ENCODE measurements around the gene NFKBIZ. TPM values are rescaled to one million over a fixed set of nuclear protein-coding genes. Genes with fewer than 3 reads are reported as not detected.

The NFKBIZ gene
- total RNA-seq, 1 donor from 2014 or later: 14.7 TPM

DNA sequence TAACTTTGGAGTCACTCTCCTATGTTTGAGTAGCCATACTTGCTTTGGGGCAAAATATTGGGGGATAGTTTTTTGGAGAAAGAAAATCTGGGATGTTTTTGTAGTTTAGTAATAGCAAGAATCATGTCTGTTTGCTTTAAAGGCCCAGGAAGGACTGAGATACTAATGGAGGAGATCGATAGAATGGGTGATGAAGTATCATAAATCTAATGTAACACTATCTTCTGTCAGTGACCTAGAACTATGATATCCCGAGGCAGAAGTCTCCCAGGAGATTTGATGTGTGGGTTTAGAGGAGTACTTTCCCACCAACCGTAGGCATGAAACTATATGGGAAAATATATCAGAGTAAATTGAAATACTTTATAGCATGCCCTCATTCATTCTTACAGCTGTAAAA is 21.0 kb upstream of the NFKBIZ start:
- H3K27me3 Mint-ChIP-seq (ENCODE audit: insufficient read depth, low read depth): no peaks in the 10 kb centered on the region

DNA sequence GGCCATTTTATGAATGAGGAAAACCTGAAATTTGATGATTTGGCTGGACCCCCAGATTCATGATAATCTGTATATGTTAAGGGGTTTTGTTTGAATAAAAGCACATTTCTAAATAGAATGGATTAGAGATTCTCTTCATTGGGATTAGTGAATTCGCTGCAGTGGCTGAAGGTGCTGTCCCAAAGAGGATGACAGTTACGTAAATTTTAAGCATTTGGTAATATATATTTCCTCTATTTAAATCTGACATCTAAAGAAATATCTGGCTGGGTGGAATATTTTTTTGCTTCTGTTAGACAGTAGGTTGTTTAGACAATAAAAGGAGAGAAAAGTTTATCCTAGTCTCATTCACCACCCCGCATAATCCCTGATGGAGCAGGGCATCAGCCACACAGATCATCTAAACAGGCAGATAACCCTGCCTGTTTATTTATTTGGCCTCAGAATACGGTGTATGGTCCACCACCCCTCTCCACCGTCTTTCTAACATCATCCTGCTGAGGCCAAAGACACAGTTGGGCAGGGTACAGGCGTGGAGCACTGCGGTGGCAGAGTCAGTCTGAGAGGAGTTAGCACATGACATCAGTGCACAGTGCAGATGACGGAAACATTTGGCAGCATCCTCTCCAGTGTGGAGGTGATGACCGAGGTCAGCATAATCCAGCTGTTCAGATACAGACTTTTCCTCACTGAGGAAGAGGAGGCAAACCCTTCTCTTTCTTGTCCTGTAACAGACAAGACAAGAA is 20.4 kb upstream of the NFKBIZ start:
- peak overlapping the region; percentile 50 for H3K4me3 Mint-ChIP-seq

More for the DNA sequence above, 21.0 kb upstream of the NFKBIZ start:
- Mint-ChIP-seq H3K36me3 (no peaks in the 10 kb centered on the region), H3K4me1 (peaks cover 23% of the 10 kb centered on the region), H3K4me3 (peak overlapping the region; percentile 85), H3K9me3 (no peaks in the 10 kb centered on the region), H3K27ac (no peak overlapping the region)
- Histone ChIP-seq H3F3A (ENCODE audit: low read depth) (peaks cover 5% of the 10 kb centered on the region), H3K36me3 (no peaks in the 10 kb centered on the region), H3K9ac (no peak overlapping the region), H2AFZ (replicated peaks) (no peak overlapping the region), H3K4me3 (peak overlapping the region; percentile 51), H3K27me3 (no peaks in the 10 kb centered on the region), H3K9me3 (ENCODE audit: low read depth) (no peaks in the 10 kb centered on the region), H3K27ac (no peak overlapping the region), H3K4me1 (peaks cover 19% of the 10 kb centered on the region), H3K79me2 (ENCODE audit: low read depth) (no peaks in the 10 kb centered on the region), H3K4me2 (peak overlapping the region; percentile 75), H4K20me1 (ENCODE audit: low read depth) (no peaks in the 10 kb centered on the region)
- TF ChIP-seq EZH2 (IDR thresholded peaks at IDR 0.05) (no peak), EZH2phosphoT487 (IDR thresholded peaks at IDR 0.05) (no peak)
- TF ChIP-seq, protein P1, sequence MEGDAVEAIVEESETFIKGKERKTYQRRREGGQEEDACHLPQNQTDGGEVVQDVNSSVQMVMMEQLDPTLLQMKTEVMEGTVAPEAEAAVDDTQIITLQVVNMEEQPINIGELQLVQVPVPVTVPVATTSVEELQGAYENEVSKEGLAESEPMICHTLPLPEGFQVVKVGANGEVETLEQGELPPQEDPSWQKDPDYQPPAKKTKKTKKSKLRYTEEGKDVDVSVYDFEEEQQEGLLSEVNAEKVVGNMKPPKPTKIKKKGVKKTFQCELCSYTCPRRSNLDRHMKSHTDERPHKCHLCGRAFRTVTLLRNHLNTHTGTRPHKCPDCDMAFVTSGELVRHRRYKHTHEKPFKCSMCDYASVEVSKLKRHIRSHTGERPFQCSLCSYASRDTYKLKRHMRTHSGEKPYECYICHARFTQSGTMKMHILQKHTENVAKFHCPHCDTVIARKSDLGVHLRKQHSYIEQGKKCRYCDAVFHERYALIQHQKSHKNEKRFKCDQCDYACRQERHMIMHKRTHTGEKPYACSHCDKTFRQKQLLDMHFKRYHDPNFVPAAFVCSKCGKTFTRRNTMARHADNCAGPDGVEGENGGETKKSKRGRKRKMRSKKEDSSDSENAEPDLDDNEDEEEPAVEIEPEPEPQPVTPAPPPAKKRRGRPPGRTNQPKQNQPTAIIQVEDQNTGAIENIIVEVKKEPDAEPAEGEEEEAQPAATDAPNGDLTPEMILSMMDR (IDR thresholded peaks at IDR 0.05): no peak
- no peak for DNase-seq (ENCODE audit: low spot score)

DNA sequence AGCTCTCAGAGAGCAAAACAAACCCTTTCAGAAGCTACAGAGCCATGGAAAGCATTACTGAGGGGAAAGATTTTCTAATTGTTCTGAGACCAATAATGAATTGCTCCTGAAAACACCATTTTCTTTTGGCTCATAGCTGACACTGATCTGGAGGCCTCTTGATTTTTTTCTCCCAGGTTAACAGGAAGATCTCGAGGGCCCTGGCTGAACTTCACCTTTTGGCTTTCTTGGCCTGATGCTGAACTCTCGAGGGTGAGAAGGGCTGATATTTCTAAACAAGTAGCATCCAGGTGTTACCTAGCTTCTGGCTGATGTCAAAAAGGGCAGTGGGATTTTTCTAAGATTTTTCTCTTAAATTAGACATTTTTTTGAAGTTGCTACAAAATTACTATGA is 19.9 kb upstream of the NFKBIZ start:
- Histone ChIP-seq H3F3A (ENCODE audit: low read depth) (peaks cover 5% of the 10 kb centered on the region), H3K9me3 (ENCODE audit: low read depth) (no peaks in the 10 kb centered on the region), H3K27ac (no peak overlapping the region), H3K79me2 (ENCODE audit: low read depth) (no peaks in the 10 kb centered on the region), H3K36me3 (no peaks in the 10 kb centered on the region), H4K20me1 (ENCODE audit: low read depth) (no peaks in the 10 kb centered on the region), H3K4me3 (no peak overlapping the region), H3K4me2 (peak overlapping the region; percentile 75), H2AFZ (replicated peaks) (no peak overlapping the region), H3K27me3 (no peaks in the 10 kb centered on the region), H3K4me1 (peaks cover 19% of the 10 kb centered on the region), H3K9ac (no peak overlapping the region)
- TF ChIP-seq, protein P1 (IDR thresholded peaks at IDR 0.05): no peak
- H3K36me3 Mint-ChIP-seq: no peaks in the 10 kb centered on the region
- H3K4me3 Mint-ChIP-seq: no peak overlapping the region
- H3K4me1 Mint-ChIP-seq: peaks cover 23% of the 10 kb centered on the region
- no peak for DNase-seq (ENCODE audit: low spot score)
- H3K27ac Mint-ChIP-seq: peak overlapping the region; percentile 47
- no peaks in the 10 kb centered on the region for H3K9me3 Mint-ChIP-seq
- H3K27me3 Mint-ChIP-seq (ENCODE audit: insufficient read depth, low read depth): peaks cover 2% of the 10 kb centered on the region

More for the DNA sequence above, 20.4 kb upstream of the NFKBIZ start:
- Histone ChIP-seq H3K27me3 (no peaks in the 10 kb centered on the region), H2AFZ (replicated peaks) (no peak overlapping the region), H4K20me1 (ENCODE audit: low read depth) (no peaks in the 10 kb centered on the region), H3K9me3 (ENCODE audit: low read depth) (no peaks in the 10 kb centered on the region), H3K4me1 (peaks cover 19% of the 10 kb centered on the region), H3K9ac (no peak overlapping the region), H3F3A (ENCODE audit: low read depth) (peaks cover 5% of the 10 kb centered on the region), H3K27ac (no peak overlapping the region), H3K4me2 (peak overlapping the region; percentile 75), H3K4me3 (peak overlapping the region; percentile 51), H3K79me2 (ENCODE audit: low read depth) (no peaks in the 10 kb centered on the region), H3K36me3 (no peaks in the 10 kb centered on the region)
- H3K4me1 Mint-ChIP-seq: peaks cover 23% of the 10 kb centered on the region
- DNase-seq (ENCODE audit: low spot score): peak; percentile 9
- TF ChIP-seq EZH2phosphoT487 (IDR thresholded peaks at IDR 0.05): no peak
- no peak for TF ChIP-seq EZH2 (IDR thresholded peaks at IDR 0.05)
- TF ChIP-seq, protein P1 (IDR thresholded peaks at IDR 0.05): no peak
- H3K9me3 Mint-ChIP-seq: no peaks in the 10 kb centered on the region
- peak overlapping the region; percentile 67 for H3K27ac Mint-ChIP-seq
- no peaks in the 10 kb centered on the region for H3K36me3 Mint-ChIP-seq
- H3K27me3 Mint-ChIP-seq (ENCODE audit: insufficient read depth, low read depth): no peaks in the 10 kb centered on the region
